ENCODE data around the gene MON1A. TPM values are rescaled to one million over a fixed set of nuclear protein-coding genes. Genes with fewer than 3 reads are reported as not detected.
"Not testable (repeated sequence)": the region's sequence is repeated elsewhere in the genome, so short reads cannot be mapped to it uniquely, and the experiment has no call there.

The MON1A gene
- total RNA-seq, 1 donor: 12.1 TPM

DNA sequence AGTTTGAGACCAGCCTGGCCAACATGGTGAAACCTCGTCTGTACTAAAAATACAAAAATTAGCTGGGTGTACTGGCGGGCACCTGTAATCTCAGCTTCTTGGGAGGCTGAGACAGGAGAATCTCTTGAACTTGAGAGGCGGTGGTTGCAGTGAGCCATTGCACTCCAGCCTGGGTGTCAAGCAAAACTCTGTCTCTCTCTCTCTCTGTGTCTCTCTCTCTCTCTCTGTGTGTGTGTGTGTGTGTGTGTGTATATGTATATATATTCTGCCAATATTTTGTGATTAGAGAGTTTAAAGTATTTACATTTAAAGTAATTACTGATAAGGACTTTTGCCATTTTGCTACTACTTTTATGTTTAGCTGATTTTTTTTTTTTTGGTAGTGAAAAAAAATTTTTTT, 26.0 kb upstream of the MON1A start:
- TF ChIP-seq, protein P1, sequence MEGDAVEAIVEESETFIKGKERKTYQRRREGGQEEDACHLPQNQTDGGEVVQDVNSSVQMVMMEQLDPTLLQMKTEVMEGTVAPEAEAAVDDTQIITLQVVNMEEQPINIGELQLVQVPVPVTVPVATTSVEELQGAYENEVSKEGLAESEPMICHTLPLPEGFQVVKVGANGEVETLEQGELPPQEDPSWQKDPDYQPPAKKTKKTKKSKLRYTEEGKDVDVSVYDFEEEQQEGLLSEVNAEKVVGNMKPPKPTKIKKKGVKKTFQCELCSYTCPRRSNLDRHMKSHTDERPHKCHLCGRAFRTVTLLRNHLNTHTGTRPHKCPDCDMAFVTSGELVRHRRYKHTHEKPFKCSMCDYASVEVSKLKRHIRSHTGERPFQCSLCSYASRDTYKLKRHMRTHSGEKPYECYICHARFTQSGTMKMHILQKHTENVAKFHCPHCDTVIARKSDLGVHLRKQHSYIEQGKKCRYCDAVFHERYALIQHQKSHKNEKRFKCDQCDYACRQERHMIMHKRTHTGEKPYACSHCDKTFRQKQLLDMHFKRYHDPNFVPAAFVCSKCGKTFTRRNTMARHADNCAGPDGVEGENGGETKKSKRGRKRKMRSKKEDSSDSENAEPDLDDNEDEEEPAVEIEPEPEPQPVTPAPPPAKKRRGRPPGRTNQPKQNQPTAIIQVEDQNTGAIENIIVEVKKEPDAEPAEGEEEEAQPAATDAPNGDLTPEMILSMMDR (IDR thresholded peaks at IDR 0.05; ENCODE audit: insufficient read depth, low read depth, low read length): no peak
- no peak overlapping the region for H3K4me3 ChIP-seq (ENCODE audit: low read depth, low read length)
- no peak for DNase-seq (ENCODE audit: low read depth)

DNA sequence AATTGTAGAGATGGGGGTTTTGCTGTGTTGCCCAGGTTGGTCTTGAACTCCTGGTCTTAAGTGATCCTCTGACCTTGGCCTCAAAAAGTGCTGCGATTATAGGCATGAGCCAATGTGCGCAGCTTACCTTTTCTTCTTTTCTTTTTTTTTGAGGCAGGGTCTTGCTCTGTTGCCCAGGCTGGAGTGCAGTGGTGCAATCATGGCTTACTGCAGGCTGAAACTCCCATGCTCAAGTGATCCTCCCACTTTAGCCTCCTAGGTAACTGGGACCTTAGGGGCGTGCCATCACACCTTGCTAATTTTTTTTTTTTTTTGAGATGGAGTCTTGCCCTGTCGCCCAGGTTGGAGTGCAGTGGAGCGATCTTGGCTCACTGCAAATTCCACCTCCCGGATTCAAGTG, 23.3 kb upstream of the MON1A start:
- no peak overlapping the region for H3K4me3 ChIP-seq (ENCODE audit: low read depth, low read length)
- DNase-seq (ENCODE audit: low read depth): no peak
- TF ChIP-seq, protein P1 (IDR thresholded peaks at IDR 0.05; ENCODE audit: insufficient read depth, low read depth, low read length): no peak

DNA sequence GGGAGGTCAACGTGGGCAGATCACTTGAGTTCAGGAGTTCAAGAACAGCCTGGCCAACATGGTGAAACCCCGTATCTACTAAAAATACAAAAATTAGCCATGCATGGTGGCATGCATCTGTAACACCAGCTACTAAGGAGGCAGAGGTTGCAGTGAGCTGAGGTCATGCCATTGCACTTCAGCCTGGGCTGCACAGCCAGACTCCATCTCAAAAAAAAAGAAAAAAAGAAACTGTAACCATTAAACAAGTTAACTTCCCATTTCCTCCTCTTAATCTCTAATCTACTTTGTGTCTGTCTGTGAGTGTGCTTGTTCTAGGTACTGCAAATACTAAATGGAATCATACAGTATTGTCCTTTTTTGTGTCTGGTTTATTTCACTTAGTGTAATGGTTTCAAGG, 13.0 kb upstream of the MON1A start:
- TF ChIP-seq, protein P1 (IDR thresholded peaks at IDR 0.05; ENCODE audit: insufficient read depth, low read depth, low read length): no peak
- H3K4me3 ChIP-seq (ENCODE audit: low read depth, low read length): no peak overlapping the region
- DNase-seq (ENCODE audit: low read depth): no peak

DNA sequence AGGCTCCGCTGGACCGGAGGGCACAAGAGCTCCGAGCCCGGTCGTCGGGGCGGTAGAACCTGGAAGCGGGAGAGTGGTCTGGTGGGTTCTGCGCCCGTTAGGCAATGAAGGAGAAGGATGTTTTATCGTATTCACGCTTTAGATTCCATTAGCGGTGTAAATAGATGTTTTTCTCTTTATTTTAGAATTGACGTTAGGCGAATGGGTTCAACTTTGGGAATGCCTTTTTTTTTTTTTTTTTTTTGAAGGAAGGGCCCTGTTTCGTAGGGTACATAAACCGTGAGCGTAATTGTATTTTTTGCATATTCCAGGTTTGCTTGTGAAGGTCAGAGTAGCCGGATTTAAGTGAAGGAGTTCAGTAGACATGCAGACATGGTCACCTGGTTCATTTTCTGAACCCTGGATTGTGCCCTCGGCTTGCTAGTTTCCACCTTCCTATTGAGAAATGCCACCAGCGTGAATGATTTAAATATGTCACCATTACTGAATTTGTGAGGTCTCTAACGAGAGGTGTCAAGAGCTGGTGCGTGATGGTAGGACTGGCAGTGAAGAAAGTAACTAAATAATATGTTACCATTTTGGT, 11.1 kb upstream of the MON1A start:
- H3K4me3 ChIP-seq (ENCODE audit: low read depth, low read length): peak overlapping the region; percentile 94
- TF ChIP-seq, protein P1 (IDR thresholded peaks at IDR 0.05; ENCODE audit: insufficient read depth, low read depth, low read length): no peak
- DNase-seq (ENCODE audit: low read depth): peak; percentile 12

DNA sequence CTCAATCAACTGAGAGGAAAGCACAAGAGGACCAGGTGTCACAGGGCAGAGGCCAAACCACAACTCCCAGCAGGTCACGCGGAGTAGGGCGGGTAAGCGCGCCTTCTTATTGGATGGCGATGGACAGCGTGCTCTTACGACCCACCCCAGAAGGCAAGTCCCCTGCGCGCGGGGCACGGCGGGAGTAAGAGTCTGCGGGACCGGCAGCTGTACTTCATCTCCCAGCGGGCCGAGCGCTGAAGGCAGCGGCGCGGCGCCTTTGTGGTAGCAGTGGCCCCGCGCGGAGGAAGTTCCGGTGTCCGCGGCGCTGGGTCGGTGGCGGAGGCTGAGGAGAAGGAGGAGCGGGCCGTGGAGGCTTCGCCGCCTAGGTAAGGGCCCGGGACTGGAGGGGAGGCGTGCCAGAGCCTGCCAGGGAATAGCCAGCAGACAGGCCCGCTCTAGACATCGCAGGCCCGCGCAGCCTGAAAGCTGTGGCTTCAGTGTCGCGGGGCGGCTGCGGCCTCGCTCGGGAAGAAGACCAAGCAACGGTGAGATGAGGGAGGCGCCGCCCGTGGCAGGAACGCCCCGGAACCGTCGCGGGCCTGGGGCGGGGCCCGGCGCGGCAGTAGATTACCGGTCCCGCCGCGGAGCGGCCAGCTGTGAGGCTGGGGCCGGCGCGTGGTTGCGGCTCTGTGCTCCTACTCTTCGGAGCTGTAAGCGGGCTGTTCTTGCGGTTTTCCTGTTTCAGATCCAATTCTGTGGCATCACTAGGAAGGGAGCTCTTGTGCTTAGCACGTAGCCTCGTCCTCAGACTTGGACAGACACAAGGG, 10.5 kb upstream of the MON1A start, which contains the start of gene RBM6:
RBM6 (plus strand) TSS at position 293 of the 809 bp plus-strand sequence. CDS start 22,492 bp downstream, outside the sequence.
- DNase-seq (ENCODE audit: low read depth): peak; percentile 99
- peak within 1 kb of the TSS; percentile 94 for H3K4me3 ChIP-seq (ENCODE audit: low read depth, low read length)
- TF ChIP-seq, protein P1 (IDR thresholded peaks at IDR 0.05; ENCODE audit: insufficient read depth, low read depth, low read length): peak; percentile 1

DNA sequence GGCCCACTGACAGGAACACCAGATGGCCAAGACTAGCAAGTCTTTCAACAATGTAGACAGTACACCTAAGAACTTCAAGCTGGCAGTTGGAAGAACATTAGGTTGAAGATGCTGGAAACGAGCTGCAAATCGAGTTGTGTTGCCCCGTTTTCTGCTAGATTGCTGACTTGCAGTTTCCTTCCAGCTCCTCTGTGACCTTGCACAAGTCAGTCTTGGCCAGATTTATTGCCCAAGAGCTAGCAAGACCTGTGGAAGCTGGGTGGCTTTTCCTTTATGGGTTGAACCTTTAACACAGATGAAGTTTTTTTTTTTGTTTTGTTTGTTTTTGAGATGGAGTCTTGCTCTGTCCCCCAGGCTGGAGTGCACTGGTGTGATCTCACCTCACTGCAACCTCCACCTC, 7.5 kb upstream of the MON1A start:
- TF ChIP-seq, protein P1 (IDR thresholded peaks at IDR 0.05; ENCODE audit: insufficient read depth, low read depth, low read length): no peak
- H3K4me3 ChIP-seq (ENCODE audit: low read depth, low read length): no peak overlapping the region
- peak; percentile 16 for DNase-seq (ENCODE audit: low read depth)

DNA sequence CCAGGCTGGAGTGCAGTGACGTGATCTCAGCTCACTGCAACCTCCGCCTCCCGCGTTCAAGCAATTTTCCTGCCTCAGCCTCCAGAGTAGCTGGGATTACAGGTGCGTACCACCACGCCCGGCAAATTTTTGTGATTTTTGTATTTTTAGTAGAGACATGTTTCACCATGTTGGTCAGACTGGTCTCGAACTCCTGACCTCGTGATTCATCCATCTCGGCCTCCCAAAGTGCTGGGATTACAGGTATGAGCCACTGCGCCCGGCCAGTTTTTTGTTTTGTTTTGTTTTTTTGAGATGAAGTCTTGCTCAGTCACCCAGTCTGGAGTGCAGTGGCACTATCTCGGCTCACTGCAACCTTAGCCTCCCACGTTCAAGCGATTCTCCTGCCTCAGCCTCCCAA, 2.7 kb upstream of the MON1A start:
- not testable (repeated sequence) for DNase-seq (ENCODE audit: low read depth); H3K4me3 ChIP-seq (ENCODE audit: low read depth, low read length)
